IMR-90 (cell line): Measurements from ENCODE around the gene ALK. TPM values are rescaled to one million over a fixed set of nuclear protein-coding genes. Genes with fewer than 3 reads are reported as not detected.

Source experiments
- ATAC-seq: fragments of 200-7000 bp; cut with Tn5 transposase; 2 replicates; pipeline ENCODE4 v1.9.1; 2020; ENCODE audit warnings: low read depth, mild to moderate bottlenecking, moderate library complexity
- BruUV-seq: library from RNA; stranded (reverse); fragments of 400-500 nt; replicated peaks from 2 replicates; lab custom pipeline; 2021; lab: Mats Ljungman, UMichigan
- CTCF ChIA-PET: fragments of 300-600 bp; formaldehyde crosslinking; extraction: SDS; loops from one replicate; lab custom pipeline; 2021; ENCODE audit warnings: antibody characterized with exemption; lab: Yijun Ruan, JAX
- POLR2A ChIA-PET: fragments of 300-600 bp; sonication (Branson Sonifier 250); formaldehyde crosslinking; loops from one replicate; lab custom pipeline; 2022; ENCODE audit warnings: antibody characterized with exemption; ENCODE audit not compliant: unreplicated experiment; lab: Charles Lee
- DNase-seq: peaks from one replicate; pipeline ENCODE4 v3.0.0; 2013
- H2AFZ ChIP-seq: replicated peaks from 2 replicates; pipeline ENCODE3; 2013; ENCODE audit warnings: low read length, mild to moderate bottlenecking; ENCODE audit not compliant: poor library complexity
- H2AK5ac ChIP-seq: 2 replicates; pipeline ENCODE4 v1.6.1; 2013; ENCODE audit warnings: low read depth, low read length, inconsistent platforms
- H2AK9ac ChIP-seq: replicated peaks from 2 replicates; pipeline ENCODE3; 2013; ENCODE audit warnings: mild to moderate bottlenecking, low read depth, low read length, moderate library complexity; ENCODE audit not compliant: poor library complexity
- H2BK120ac ChIP-seq: 2 replicates; pipeline ENCODE4 v1.6.1; 2013; ENCODE audit warnings: low read depth, low read length, inconsistent platforms
- H2BK15ac ChIP-seq: 3 replicates; pipeline ENCODE4 v1.6.1; 2013; ENCODE audit warnings: low read depth, low read length, inconsistent platforms
- H2BK20ac ChIP-seq: 2 replicates; pipeline ENCODE4 v1.6.1; 2013; ENCODE audit warnings: low read depth, mild to moderate bottlenecking, inconsistent platforms, low read length, moderate library complexity
- H2BK5ac ChIP-seq: 2 replicates; pipeline ENCODE4 v1.6.1; 2013; ENCODE audit warnings: mild to moderate bottlenecking, low read depth, low read length, inconsistent platforms; ENCODE audit not compliant: poor library complexity, severe bottlenecking
- H3K14ac ChIP-seq: replicated peaks from 2 replicates; pipeline ENCODE4 v1.6.1; 2013; ENCODE audit warnings: low read depth, low read length, inconsistent platforms
- H3K18ac ChIP-seq: 2 replicates; pipeline ENCODE4 v1.6.1; 2013; ENCODE audit warnings: low read depth, low read length, control low read depth
- H3K23ac ChIP-seq: 2 replicates; pipeline ENCODE4 v1.6.1; 2013; ENCODE audit warnings: low read depth, low read length, inconsistent platforms
- H3K27ac ChIP-seq: 2 replicates; pipeline ENCODE4 v1.5.1; 2013; ENCODE audit warnings: mild to moderate bottlenecking, control low read depth, low read length; ENCODE audit not compliant: insufficient read depth
- H3K27me3 ChIP-seq: 2 replicates; pipeline ENCODE4 v1.6.1; 2013; ENCODE audit warnings: low read length; ENCODE audit not compliant: control insufficient read depth, insufficient read depth
- H3K36me3 ChIP-seq: 2 replicates; pipeline ENCODE4 v1.6.1; 2013; ENCODE audit warnings: low read length, mixed read lengths; ENCODE audit not compliant: control insufficient read depth, insufficient read depth
- H3K4ac ChIP-seq: 2 replicates; pipeline ENCODE4 v1.6.1; 2013; ENCODE audit warnings: low read depth, low read length, inconsistent platforms
- H3K4me1 ChIP-seq: 2 replicates; pipeline ENCODE4 v1.6.1; 2013; ENCODE audit warnings: low read length, mixed read lengths; ENCODE audit not compliant: control insufficient read depth, insufficient read depth
- H3K4me2 ChIP-seq: 2 replicates; pipeline ENCODE4 v1.6.1; 2013; ENCODE audit warnings: low read depth, mild to moderate bottlenecking, control low read depth, low read length, moderate library complexity
- H3K4me3 ChIP-seq: 2 replicates; pipeline ENCODE4 v1.5.1; 2013; ENCODE audit warnings: low read depth, mild to moderate bottlenecking, control low read depth, low read length, moderate library complexity; ENCODE audit not compliant: insufficient read depth
- H3K56ac ChIP-seq: 2 replicates; pipeline ENCODE4 v1.6.1; 2013; ENCODE audit warnings: low read length, inconsistent platforms; ENCODE audit not compliant: insufficient read depth; ENCODE audit errors: extremely low read depth
- H3K79me1 ChIP-seq, 2 experiments: 2 replicates each; pipeline ENCODE4 v1.6.1; 2013; ENCODE audit warnings: low read length in 2 of 2, inconsistent platforms in 1 of 2, low read depth in 1 of 2
- H3K9ac ChIP-seq: 2 replicates; pipeline ENCODE4 v1.6.1; 2013; ENCODE audit warnings: low read depth, low read length, control low read depth
- H3K9me1 ChIP-seq: 2 replicates; pipeline ENCODE4 v1.6.1; 2013; ENCODE audit warnings: low read length, inconsistent platforms; ENCODE audit not compliant: insufficient read depth
- H3K9me3 ChIP-seq: 2 replicates; pipeline ENCODE4 v1.6.1; 2013; ENCODE audit warnings: low read length; ENCODE audit not compliant: control insufficient read depth, insufficient read depth
- H4K20me1 ChIP-seq: 2 replicates; pipeline ENCODE4 v1.6.1; 2013; ENCODE audit warnings: low read length, inconsistent platforms; ENCODE audit not compliant: insufficient read depth
- H4K5ac ChIP-seq: 2 replicates; pipeline ENCODE4 v1.6.1; 2013; ENCODE audit warnings: mild to moderate bottlenecking, low read depth, low read length, control low read depth
- H4K8ac ChIP-seq, 2 experiments: 2 replicates each; pipeline ENCODE4 v1.6.1; 2013; ENCODE audit warnings: low read depth in 2 of 2, low read length in 2 of 2, control low read depth in 1 of 2, inconsistent platforms in 1 of 2
- H4K91ac ChIP-seq: 2 replicates; pipeline ENCODE4 v1.6.1; 2013; ENCODE audit warnings: low read depth, low read length, inconsistent platforms; ENCODE audit not compliant: insufficient read depth
- BHLHE40 ChIP-seq: fragments of 150-350 bp; IDR thresholded peaks from 2 replicates; pipeline ENCODE4 v1.6.1; 2016; ENCODE audit warnings: mild to moderate bottlenecking, low read depth, low read length
- CEBPB ChIP-seq: IDR thresholded peaks from 2 replicates; pipeline ENCODE4 v1.6.1; 2012; ENCODE audit warnings: low read depth, low read length, improper control_type of control experiment
- CHD1 ChIP-seq: IDR thresholded peaks from 2 replicates; pipeline ENCODE4 v1.6.1; 2012; ENCODE audit warnings: low read depth, low read length, improper control_type of control experiment
- CTCF ChIP-seq: conservative IDR thresholded peaks from 2 replicates; pipeline ENCODE4 v1.5.1; 2012; ENCODE audit warnings: mild to moderate bottlenecking, low read depth, low read length, improper control_type of control experiment
- FOS ChIP-seq: fragments of 150-350 bp; IDR thresholded peaks from 2 replicates; pipeline ENCODE4 v1.6.1; 2016; ENCODE audit warnings: low read depth, low read length
- MAFK ChIP-seq: IDR thresholded peaks from 2 replicates; pipeline ENCODE4 v1.6.1; 2012; ENCODE audit warnings: low read depth, low read length, improper control_type of control experiment
- MAZ ChIP-seq: IDR thresholded peaks from 2 replicates; pipeline ENCODE4 v1.6.1; 2012; ENCODE audit warnings: low read depth, mild to moderate bottlenecking, low read length, improper control_type of control experiment, moderate library complexity, borderline replicate concordance
- MXI1 ChIP-seq: IDR thresholded peaks from 2 replicates; pipeline ENCODE4 v1.6.1; 2012; ENCODE audit warnings: low read depth, mild to moderate bottlenecking, low read length, moderate library complexity, borderline replicate concordance
- NFE2L2 ChIP-seq: fragments of 150-350 bp; IDR thresholded peaks from 2 replicates; pipeline ENCODE4 v1.6.1; 2016; ENCODE audit warnings: low read depth, mild to moderate bottlenecking, low read length
- POLR2A ChIP-seq: IDR thresholded peaks from 2 replicates; pipeline ENCODE4 v1.6.1; 2012; ENCODE audit warnings: mild to moderate bottlenecking, low read depth, low read length
- RAD21 ChIP-seq: IDR thresholded peaks from 2 replicates; pipeline ENCODE4 v1.6.1; 2012; ENCODE audit warnings: low read length, improper control_type of control experiment
- RCOR1 ChIP-seq: IDR thresholded peaks from 2 replicates; pipeline ENCODE4 v1.6.1; 2012; ENCODE audit warnings: mild to moderate bottlenecking, low read length, improper control_type of control experiment; ENCODE audit not compliant: insufficient replicate concordance
- RFX5 ChIP-seq: IDR thresholded peaks from 2 replicates; pipeline ENCODE4 v1.8.0; 2012; ENCODE audit warnings: low read depth, mild to moderate bottlenecking, low read length, moderate library complexity
- SMC3 ChIP-seq: fragments of 150-350 bp; IDR thresholded peaks from 2 replicates; pipeline ENCODE4 v1.6.1; 2016; ENCODE audit warnings: low read depth, mild to moderate bottlenecking, antibody characterized with exemption, low read length, moderate library complexity
- WGBS, 2 experiments: methylation state at CpG; one replicate each; pipeline versions ENCODE4 v1.1.5 to v1.1.7; 2013; ENCODE audit warnings: missing lambda C conversion rate in 2 of 2; ENCODE audit not compliant: insufficient read length in 1 of 2; ENCODE audit errors: extremely low coverage in 2 of 2; 5-methylcytosine and 5-hydroxymethylcytosine counted together
- dilution Hi-C: fragments of 300-500 bp; cut with HindIII; formaldehyde crosslinking; loops from one replicate; pipeline ENCODE4 v1.14.3; 2018; ENCODE audit warnings: low sequenced_read_pairs; ENCODE audit not compliant: unreplicated experiment
- in situ Hi-C: fragments of 300-500 bp; cut with MboI; formaldehyde crosslinking; loops from 3 replicates; pipeline ENCODE4 v1.14.3; 2019; ENCODE audit warnings: low sequenced_read_pairs, inconsistent platforms, mixed read lengths
- intact Hi-C: fragments of 100-400 bp; cut with micrococcal nuclease; formaldehyde crosslinking; loops from 2 replicates; pipeline ENCODE4 v1.10.0; 2022
- polyA plus RNA-seq, 3 experiments: library from polyadenylated mRNA; depleted of rRNA; stranded (reverse); fragments of >200 nt; gene quantifications; 2 replicates each; pipeline ENCODE4 v1.2.3, GENCODE V29; 2012; ENCODE audit warnings: low replicate concordance in 1 of 3
- total RNA-seq: library from RNA; depleted of rRNA; stranded (reverse); fragments of >200 nt; gene quantifications from 2 replicates; pipeline ENCODE4 v1.2.3, GENCODE V29; 2012
- TF ChIP-seq, protein P1 (sequence below): fragments of 150-350 bp; IDR thresholded peaks from 2 replicates; pipeline ENCODE4 v1.6.1; 2016; ENCODE audit warnings: low read depth, mild to moderate bottlenecking, low read length, moderate library complexity, borderline replicate concordance
- TF ChIP-seq, protein P2 (sequence below): fragments of 150-350 bp; IDR thresholded peaks from 2 replicates; pipeline ENCODE4 v1.6.1; 2017; ENCODE audit warnings: mild to moderate bottlenecking, antibody characterized with exemption, low read length, low read depth

Gene ALK
- total and polyA plus RNA-seq, 2 of the 4 experiments (the other 2 are of a cell fraction): not detected

- H3K4ac ChIP-seq: no peak overlapping the region
- H3K79me1 ChIP-seq: no peaks in the 10 kb centered on the region
- POLR2A ChIA-PET: no interaction called here
- H3K4me2 ChIP-seq: no peak overlapping the region
- H3K9ac ChIP-seq: no peak overlapping the region
- no peak overlapping the region for H4K5ac ChIP-seq
- H3K36me3 ChIP-seq: no peaks in the 10 kb centered on the region
- no peak overlapping the region for H2BK5ac ChIP-seq
- H4K20me1 ChIP-seq: no peaks in the 10 kb centered on the region
- H2AK9ac ChIP-seq: no peak overlapping the region
- H3K4me1 ChIP-seq: no peaks in the 10 kb centered on the region
- WGBS, 2 experiments: no CpG with 5 or more reads among the region's 4 CpGs
- no peak overlapping the region for H2BK120ac ChIP-seq
- H2BK20ac ChIP-seq: no peak overlapping the region
- no peaks in the 10 kb centered on the region for H3K9me1 ChIP-seq
- no peak overlapping the region for H3K18ac ChIP-seq
- H3K27ac ChIP-seq: no peak overlapping the region
- no peak for TF ChIP-seq CHD1
- no peak for TF ChIP-seq CEBPB
- no peak for TF ChIP-seq CTCF
- TF ChIP-seq BHLHE40: no peak
- TF ChIP-seq RCOR1: no peak
- TF ChIP-seq NFE2L2: no peak
- no peak for TF ChIP-seq SMC3
- TF ChIP-seq RFX5: no peak
- TF ChIP-seq, protein P1, sequence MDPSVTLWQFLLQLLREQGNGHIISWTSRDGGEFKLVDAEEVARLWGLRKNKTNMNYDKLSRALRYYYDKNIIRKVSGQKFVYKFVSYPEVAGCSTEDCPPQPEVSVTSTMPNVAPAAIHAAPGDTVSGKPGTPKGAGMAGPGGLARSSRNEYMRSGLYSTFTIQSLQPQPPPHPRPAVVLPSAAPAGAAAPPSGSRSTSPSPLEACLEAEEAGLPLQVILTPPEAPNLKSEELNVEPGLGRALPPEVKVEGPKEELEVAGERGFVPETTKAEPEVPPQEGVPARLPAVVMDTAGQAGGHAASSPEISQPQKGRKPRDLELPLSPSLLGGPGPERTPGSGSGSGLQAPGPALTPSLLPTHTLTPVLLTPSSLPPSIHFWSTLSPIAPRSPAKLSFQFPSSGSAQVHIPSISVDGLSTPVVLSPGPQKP: no peak
- TF ChIP-seq MAZ: no peak
- no peak for TF ChIP-seq MXI1
- no peak for TF ChIP-seq POLR2A
- TF ChIP-seq, protein P2, sequence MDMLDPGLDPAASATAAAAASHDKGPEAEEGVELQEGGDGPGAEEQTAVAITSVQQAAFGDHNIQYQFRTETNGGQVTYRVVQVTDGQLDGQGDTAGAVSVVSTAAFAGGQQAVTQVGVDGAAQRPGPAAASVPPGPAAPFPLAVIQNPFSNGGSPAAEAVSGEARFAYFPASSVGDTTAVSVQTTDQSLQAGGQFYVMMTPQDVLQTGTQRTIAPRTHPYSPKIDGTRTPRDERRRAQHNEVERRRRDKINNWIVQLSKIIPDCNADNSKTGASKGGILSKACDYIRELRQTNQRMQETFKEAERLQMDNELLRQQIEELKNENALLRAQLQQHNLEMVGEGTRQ: no peak
- no peak for TF ChIP-seq MAFK
- no peak for TF ChIP-seq RAD21
- no peak for TF ChIP-seq FOS
- no peak overlapping the region for H2AK5ac ChIP-seq
- H4K8ac ChIP-seq: no peak overlapping the region
- H3K23ac ChIP-seq: no peak overlapping the region
- no peak overlapping the region for H2BK15ac ChIP-seq
- dilution Hi-C loops: no loop called here
- no peak overlapping the region for H3K4me3 ChIP-seq
- ATAC-seq (no peak), DNase-seq (no peak)
- H4K91ac ChIP-seq: no peak overlapping the region
- no peaks in the 10 kb centered on the region for H3K9me3 ChIP-seq
- no peak overlapping the region for H3K56ac ChIP-seq
- intact Hi-C loops: no loop called here
- H3K14ac ChIP-seq: no peak overlapping the region
- in situ Hi-C loops: no loop called here
- no TSS peak for BruUV-seq
- CTCF ChIA-PET: no interaction called here
- H2AFZ ChIP-seq: no peak overlapping the region
- peaks cover 6% of the 10 kb centered on the region for H3K27me3 ChIP-seq
These were observed 551.2 kb downstream of the ALK start for GRCh38 chr2:29370173-29370572.
